Fibroblast of the aortic adventitia (primary cell): Measurements from ENCODE around the gene TMEM147. TPM values are rescaled to one million over a fixed set of nuclear protein-coding genes. Genes with fewer than 3 reads are reported as not detected.

ENCODE experiments used
- DNase-seq: peaks from one replicate; pipeline ENCODE4 v3.0.0-alpha.2; 2010; ENCODE audit warnings: low read depth
- H3K4me3 ChIP-seq: 2 replicates; pipeline ENCODE4 v1.5.1; 2011; ENCODE audit warnings: low read depth, mild to moderate bottlenecking, control low read depth, low read length, moderate library complexity
- total RNA-seq: library from RNA; depleted of rRNA; stranded (reverse); fragments of >200 nt; gene quantifications from 2 replicates; pipeline ENCODE4 v1.2.3, GENCODE V29; 2012; ENCODE audit warnings: low replicate concordance
- TF ChIP-seq, protein P1 (sequence below): IDR thresholded peaks from 2 replicates; pipeline ENCODE4 v1.5.1; 2011; ENCODE audit warnings: mild to moderate bottlenecking, low read length, control low read depth, inconsistent platforms; ENCODE audit not compliant: insufficient read depth

The TMEM147 gene
- total RNA-seq, 1 donor: 63.7 TPM

- no peak for DNase-seq
- TF ChIP-seq, protein P1, sequence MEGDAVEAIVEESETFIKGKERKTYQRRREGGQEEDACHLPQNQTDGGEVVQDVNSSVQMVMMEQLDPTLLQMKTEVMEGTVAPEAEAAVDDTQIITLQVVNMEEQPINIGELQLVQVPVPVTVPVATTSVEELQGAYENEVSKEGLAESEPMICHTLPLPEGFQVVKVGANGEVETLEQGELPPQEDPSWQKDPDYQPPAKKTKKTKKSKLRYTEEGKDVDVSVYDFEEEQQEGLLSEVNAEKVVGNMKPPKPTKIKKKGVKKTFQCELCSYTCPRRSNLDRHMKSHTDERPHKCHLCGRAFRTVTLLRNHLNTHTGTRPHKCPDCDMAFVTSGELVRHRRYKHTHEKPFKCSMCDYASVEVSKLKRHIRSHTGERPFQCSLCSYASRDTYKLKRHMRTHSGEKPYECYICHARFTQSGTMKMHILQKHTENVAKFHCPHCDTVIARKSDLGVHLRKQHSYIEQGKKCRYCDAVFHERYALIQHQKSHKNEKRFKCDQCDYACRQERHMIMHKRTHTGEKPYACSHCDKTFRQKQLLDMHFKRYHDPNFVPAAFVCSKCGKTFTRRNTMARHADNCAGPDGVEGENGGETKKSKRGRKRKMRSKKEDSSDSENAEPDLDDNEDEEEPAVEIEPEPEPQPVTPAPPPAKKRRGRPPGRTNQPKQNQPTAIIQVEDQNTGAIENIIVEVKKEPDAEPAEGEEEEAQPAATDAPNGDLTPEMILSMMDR: no peak
- no peak overlapping the region for H3K4me3 ChIP-seq
Observed at GRCh38 chr19:35510626-35510964, 34.8 kb upstream of the TMEM147 start.

DNA sequence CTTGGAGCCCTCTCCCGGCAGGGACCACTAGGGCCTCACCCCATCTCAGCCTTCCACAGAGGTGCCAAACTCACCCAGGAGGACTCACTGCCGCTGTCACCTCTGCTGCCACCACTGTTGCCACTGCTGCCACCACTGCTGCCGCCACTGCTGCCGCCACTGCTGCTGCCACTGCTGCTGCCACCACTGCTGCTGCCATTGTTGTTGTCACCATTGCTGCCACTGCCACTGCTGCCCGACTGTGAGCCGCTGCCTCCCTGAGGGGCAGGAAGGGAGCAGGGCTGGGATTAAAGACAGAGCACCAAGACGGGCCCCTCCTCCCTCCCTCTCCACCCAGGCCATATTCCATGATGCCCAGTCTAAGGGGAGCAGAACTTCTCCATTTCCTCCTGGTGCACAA lies 34.1 kb upstream of the TMEM147 start:
- TF ChIP-seq, protein P1: no peak
- no peak overlapping the region for H3K4me3 ChIP-seq
- no peak for DNase-seq

GRCh38 chr19:35512831-35513627 lies 32.4 kb upstream of the TMEM147 start:
- no peak for DNase-seq
- TF ChIP-seq, protein P1: no peak
- H3K4me3 ChIP-seq: no peak overlapping the region

DNA sequence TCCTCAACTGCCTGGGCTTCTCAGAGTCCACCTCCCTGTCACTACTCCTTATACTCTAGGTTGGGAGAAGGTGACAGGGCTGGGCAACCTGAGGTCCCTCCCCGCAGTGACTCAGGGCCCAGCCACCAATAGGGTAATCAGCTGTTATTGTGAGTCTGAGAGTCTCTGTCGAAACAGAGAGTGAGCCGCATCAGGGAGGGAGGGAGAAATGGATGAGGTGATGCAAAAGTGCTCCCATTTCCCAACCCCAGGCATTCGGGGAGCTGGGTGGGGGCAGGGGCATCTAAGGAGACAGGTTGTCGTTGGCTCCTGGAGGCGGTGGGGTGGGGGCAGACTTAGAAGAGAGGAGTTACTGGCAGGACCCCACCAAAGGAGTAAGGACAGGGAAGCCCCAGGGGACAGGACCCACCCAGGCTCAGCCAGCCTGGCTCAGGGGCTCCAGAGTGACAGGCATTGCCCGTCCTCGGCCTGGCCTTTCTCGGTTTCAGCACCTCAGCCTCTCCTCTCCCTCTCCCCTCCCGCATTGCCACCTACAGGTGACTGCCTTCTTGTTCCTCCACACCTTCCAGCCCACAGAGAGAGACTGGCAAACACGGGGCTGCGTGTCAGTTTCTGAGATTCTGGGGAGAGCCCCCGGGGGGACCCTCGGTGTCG lies 31.7 kb upstream of the TMEM147 start, which contains the start of gene DMKN:
Gene DMKN, minus strand, starts transcription at position 22 of the 654 bp plus-strand sequence. CDS start 174 bp downstream, outside the sequence.
- DNase-seq: peak; percentile 59
- H3K4me3 ChIP-seq: no peak within 1 kb of the TSS
- TF ChIP-seq, protein P1: no peak

- peak; percentile 49 for DNase-seq
- TF ChIP-seq, protein P1: no peak
- H3K4me3 ChIP-seq: no peak overlapping the region
Observed at GRCh38 chr19:35514282-35514809, 31.1 kb upstream of the TMEM147 start.

DNA sequence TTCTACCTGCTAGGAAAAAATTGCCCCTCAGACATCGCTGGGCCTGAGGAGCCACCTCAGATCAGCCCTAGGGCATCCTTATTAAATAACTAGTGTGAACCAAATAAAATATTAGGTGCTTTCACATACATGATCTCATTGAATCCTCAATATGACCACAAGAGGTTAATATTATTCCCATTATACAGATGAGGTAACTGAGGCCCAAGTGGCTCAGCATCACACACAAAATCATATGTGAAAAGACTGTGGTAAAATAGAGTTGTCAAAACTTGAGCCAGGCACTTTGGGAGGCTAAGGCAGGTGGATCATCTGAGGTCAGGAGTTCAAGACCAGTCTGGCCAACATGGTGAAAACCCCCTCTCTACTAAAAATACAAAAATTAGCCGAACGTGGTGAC lies 29.1 kb upstream of the TMEM147 start:
- no peak overlapping the region for H3K4me3 ChIP-seq
- DNase-seq: no peak
- TF ChIP-seq, protein P1: no peak
